GM19193 (cell line): Measurements from ENCODE around the gene USP32.

Source experiments
- POLR2A ChIP-seq: IDR thresholded peaks from 4 replicates; pipeline ENCODE4 v1.6.1; 2011; ENCODE audit not compliant: insufficient read depth, insufficient read length; ENCODE audit errors: extremely low read depth

The USP32 gene, protein sequence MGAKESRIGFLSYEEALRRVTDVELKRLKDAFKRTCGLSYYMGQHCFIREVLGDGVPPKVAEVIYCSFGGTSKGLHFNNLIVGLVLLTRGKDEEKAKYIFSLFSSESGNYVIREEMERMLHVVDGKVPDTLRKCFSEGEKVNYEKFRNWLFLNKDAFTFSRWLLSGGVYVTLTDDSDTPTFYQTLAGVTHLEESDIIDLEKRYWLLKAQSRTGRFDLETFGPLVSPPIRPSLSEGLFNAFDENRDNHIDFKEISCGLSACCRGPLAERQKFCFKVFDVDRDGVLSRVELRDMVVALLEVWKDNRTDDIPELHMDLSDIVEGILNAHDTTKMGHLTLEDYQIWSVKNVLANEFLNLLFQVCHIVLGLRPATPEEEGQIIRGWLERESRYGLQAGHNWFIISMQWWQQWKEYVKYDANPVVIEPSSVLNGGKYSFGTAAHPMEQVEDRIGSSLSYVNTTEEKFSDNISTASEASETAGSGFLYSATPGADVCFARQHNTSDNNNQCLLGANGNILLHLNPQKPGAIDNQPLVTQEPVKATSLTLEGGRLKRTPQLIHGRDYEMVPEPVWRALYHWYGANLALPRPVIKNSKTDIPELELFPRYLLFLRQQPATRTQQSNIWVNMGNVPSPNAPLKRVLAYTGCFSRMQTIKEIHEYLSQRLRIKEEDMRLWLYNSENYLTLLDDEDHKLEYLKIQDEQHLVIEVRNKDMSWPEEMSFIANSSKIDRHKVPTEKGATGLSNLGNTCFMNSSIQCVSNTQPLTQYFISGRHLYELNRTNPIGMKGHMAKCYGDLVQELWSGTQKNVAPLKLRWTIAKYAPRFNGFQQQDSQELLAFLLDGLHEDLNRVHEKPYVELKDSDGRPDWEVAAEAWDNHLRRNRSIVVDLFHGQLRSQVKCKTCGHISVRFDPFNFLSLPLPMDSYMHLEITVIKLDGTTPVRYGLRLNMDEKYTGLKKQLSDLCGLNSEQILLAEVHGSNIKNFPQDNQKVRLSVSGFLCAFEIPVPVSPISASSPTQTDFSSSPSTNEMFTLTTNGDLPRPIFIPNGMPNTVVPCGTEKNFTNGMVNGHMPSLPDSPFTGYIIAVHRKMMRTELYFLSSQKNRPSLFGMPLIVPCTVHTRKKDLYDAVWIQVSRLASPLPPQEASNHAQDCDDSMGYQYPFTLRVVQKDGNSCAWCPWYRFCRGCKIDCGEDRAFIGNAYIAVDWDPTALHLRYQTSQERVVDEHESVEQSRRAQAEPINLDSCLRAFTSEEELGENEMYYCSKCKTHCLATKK (N-terminal part only)

DNA sequence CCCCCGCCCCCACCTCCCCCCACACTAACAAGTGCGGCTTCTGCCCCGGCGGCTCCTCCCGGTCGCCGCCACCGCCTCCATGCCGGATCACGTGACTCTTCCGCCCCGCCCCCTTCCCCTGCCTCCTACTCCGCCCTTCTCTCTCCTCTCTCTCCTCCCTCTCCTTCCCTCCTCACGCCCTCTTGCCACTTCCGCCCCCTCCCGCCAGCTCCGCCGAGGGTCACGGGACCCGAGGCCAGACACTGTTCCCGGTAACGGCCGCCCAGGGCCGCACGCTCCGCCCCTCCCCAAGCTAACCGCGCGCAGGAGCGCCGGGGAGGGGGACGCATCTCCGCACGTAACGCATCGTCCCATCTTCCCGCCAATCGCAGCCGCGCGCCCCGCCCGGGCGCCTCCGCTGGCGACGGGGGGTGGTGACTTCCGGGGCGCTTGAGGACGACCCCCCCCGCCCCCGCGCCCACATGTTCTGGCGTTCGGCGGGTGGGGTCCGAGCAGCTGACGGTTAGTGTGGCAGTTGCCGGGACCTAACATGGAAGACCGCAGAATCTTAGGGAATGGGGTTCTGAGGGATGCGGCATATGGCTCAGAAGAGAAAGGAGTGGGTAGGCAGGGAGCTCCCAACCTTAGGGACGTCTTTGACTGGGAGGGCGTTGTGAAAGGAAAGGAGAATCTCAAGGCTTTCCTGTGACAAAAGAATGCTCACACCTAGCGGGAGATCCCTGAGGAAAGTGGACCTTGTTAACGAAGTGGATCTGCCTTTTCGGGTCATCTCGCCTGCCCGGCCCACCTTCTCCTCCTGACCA, at the start of gene USP32:
Gene USP32, minus strand, starts transcription at position 92 of the 803 bp plus-strand sequence. CDS start 194 bp downstream, outside the sequence.
- peak; percentile 90 for TF ChIP-seq POLR2A

DNA sequence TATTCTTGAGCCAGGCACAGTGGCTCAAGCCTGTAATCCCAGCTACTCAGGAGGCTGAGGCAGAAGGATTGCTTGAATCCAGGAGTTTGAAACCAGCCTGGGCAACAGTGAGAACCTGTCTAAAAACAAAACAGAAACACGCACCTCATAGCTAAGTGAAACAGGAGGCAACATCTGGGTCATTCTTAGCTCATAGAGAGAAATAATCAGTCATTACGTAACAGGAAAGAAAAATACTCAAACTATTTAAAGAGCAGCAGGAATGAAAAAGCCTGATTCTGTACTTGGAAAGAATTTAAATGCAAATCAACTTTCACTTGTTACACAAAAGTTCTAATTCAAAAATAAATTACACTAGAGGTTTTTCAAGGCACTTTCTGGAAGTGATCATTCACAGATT, 47.6 kb upstream of the USP32 start:
- TF ChIP-seq POLR2A, result no peak

DNA sequence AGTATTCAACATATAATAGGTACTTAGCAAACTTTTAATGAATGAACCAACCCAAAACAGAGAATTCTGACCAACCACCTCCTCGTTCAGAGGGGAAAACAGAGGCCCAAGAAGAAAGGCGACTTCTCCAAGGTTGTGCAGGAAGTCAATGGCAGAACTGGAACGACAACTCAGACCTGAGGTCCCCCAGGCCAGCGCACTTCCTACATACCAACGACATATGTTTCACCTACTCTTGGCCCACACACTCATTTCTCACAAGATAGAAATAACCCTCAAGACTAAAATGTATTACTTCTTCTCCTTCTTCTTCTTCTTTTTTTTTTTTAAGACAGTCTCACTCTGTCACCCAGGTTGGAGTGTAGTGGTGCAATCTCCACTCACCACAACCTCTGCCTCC, 44.7 kb upstream of the USP32 start:
- no peak for TF ChIP-seq POLR2A

DNA sequence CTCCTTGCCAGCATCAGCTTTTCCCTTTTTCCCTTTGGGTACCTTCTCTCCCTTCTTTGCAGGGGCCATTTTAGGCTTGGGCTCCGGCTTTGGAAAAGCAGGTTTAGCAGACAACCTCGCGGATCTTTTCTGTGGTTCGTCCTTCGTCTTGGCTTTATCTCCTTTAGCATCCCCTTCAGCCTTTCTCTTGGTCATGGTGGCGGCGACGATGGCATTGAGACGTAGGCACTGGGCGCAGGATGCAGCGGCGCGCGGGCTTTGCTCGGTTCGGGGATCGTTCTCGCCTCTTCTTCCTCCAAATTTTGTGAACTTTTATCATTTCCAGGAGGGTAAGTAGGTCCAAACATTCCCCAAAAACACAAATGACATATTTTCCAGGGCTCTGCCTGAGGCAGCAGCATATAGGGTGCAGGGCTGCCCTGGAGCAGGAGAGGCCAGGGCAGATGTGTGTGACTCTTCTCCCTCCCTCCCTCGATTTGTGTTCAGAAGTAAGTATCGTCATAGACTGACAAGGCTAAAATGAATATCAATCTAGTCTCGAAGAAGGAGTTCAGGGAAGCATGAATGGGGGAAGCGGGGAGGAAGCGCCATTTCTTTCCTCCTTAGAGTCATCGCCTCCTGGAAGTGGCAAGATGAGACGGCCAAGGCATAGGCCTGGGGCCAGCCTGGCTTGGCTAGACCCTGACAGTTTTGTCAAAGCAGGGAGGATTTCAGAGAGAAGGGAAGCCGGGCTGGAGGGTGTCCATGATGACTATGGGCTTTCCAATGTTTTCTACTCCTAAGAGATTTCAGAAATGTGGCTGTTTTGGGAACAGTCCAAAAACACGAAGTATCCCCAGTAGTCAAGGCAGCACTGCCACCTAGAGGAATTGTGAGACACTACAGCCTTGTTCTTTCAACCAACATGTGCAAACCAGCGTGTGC, 43.6 kb upstream of the USP32 start:
- no peak for TF ChIP-seq POLR2A

DNA sequence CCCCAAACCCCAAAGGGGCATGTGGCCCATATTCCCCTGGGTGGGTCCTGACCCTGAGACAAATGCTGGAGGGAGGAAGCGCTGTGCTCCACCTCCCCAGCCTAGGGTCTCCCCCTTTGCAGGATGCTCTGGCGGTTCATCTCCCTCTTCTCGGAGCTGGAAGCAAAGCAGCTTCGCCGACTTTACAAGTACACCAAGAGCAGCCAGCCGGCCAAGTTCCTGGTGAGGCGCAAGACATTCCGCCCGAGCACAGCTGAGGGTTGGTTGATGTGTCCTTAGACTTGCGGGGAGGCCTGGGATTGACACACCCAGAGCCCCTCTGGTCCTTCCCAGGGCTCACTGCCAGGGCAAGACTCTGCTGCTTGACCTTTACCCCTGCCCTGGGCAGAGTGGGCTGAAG, 34.7 kb upstream of the USP32 start:
- no peak for TF ChIP-seq POLR2A

DNA sequence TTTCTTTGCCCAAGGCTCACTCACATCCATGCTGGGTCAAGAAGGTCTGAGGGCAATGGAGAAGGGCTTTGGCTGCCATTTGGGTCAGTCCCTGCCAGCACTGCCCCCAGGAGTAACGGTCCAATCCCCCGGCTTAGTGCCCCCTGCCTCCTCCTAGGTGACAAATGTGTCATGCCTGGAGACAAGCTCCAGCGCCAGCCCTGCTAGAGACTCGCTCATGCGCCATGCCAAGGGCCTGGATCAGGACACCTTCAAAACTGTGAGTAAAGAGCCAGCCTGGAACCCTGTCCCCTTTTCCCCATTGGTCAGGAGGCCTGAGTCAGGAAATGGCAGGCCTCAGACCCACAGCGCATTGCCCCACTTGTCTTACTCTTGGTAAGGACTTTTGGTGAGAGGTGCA, 33.7 kb upstream of the USP32 start:
- no peak for TF ChIP-seq POLR2A

DNA sequence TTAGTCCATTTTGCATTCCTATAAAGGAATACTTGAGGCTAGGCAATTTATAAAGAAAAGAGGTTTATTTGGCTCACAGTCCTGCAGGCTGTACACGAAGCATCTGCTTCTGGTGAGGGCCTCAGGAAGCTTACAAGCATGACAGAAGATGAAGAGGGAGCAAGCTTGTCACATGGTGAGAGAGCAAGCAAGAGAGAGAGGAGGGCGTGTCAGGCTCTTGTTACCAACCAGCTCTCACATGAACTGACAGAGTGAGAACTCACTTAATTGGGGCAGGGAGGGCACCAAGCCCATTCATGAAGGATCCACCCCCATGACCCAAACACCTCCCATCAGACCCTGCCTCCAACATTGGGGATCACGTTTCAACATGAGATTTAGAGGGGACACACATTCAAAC, 31.9 kb upstream of the USP32 start:
- no peak for TF ChIP-seq POLR2A

DNA sequence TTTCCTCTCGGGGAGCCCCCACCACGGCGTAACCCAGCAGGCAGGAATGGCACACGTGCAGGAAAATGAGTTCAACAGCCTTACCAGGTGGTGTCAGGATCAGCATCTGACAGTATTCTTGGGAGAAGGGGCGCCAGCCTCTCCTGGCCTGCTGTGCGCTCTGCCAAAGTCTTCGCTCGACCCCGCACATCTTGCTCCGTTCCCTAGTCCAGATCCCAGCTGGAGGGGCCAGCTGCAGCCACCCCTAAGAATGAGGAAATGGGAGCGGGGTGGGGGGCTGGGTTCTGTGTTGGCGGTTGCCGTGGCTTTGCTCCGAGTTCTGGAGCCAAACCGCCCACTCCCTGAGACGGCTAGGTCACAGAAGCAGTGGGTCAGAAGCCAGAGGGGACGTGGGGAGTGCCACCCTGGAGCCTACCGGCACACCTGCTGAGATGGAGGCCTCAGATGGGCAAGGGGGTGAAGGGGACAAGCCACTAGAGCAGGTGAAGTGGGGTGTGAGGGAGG, 30.3 kb upstream of the USP32 start, which contains the start of gene CHCT1:
Gene CHCT1, plus strand, starts transcription at position 328 of the 504 bp plus-strand sequence. Its CDS starts 104 bp downstream, at position 432.
- no peak for TF ChIP-seq POLR2A

DNA sequence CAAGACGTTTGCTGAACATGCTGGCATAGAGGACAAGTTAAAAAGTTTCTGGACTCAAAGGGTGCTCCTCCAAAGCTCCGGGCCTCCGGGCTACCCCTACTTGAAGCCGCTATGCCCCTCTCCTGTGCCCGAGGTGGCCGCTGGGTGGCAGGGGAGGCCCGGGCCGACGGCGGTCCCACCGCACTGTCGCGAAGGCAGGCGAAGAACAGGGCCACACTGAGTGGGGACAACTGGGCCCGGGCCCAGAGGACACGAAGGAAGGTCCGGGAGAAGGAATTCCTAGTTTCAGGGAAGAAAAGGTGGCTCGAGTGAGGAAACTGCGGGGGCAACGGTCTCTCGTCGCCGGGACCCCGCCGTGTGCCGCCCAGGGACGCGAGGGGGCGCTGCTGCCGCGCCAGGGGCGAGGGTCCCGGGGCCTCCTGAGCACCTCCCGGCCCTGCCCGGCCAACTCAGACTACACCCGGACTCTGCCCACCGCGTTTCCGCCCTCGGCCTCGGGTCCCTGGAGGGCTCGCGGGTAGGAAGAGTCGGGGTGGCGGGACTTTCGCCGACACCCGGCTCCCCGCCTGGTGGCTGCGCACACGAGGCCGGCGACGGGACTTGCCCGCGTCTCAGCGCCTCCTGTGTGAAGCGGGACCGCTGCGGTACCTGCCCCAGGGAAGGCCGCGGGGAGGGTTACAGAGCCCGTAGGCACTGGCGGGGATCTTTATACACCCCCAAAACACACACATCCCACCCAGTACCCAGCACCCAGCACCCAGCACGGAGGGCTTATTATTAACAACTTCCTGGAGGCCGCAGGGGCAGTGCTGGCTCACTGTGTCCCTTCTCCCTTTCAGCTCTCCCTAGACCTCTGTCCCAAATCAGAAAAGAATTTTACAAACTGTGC, 29.6 kb upstream of the USP32 start:
- TF ChIP-seq POLR2A, result peak; percentile 36

DNA sequence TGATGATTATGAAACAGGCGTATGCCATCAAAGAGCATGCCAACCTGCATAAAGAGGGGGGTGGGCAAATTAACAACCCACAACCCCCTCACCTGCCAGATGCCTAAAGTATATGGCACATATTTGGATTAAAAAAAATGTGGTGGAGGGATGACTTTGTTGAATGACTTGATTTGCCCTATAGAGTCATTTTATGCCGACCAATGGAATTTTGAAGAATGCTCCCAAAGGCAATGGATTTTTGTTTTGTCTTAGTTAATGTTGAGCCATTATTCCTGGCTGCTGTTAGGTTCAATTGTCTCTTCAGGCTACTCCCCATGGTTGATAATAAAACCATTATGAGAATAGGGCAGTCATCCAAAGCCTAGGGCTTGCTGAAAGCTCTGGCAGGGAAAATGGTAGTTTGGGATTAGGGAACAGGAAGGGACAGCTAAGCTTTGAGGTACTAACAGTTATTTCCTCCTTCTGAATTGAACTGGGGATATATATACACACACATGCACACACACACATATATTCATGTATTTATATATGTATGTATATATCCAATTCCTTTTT, 24.5 kb upstream of the USP32 start:
- TF ChIP-seq POLR2A, result no peak

DNA sequence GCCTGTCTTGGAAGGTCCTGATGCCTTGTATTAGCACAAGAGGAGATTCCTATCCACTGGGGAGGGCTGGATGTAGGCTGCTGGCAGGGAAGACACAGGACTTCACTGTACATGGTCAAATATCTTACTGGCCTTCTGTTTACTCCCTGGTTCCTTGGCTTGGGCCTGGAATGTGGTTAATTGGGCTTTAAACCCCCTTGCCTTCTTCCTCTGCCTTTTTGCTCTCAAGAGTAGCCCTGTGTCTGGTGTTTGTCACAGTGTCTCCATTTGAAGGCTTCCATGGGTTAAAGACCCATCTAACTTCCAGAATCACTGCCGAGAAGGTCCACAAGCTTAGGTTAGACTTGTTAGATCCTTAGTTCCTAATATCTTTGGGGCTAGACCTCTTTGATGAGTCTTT, 23.2 kb upstream of the USP32 start:
- TF ChIP-seq POLR2A, result no peak

DNA sequence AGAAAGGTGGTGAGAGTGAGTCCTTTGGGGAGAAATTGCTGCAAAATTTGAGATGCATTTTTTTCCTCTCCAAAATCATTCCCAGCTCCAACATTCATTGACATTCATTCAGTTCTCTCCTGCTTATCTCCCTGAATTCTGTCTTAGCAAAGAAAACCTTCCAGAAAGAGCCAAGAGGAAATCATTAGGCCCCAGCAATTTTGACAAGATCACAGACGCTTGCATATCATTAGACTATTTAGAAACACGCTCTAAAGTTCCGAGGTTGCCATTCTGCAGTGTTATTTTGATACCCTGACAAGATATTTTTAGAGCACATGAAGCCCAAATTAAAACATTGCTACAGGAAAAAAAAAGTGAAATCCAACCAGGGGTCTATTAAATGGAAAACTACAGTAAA, 20.8 kb upstream of the USP32 start:
- no peak for TF ChIP-seq POLR2A
